ENCODE results near the gene TMEM134. TPM values are rescaled to one million over a fixed set of nuclear protein-coding genes. Genes with fewer than 3 reads are reported as not detected.
"Not testable (repeated sequence)": the region's sequence is repeated elsewhere in the genome, so short reads cannot be mapped to it uniquely, and the experiment has no call there.

Gene TMEM134
- total RNA-seq, 4 donors from 2014 or later: 109 to 205 (median 145) TPM

- Histone ChIP-seq H3K27ac (no peak overlapping the region), H3K27me3 (no peaks in the 10 kb centered on the region), H3K4me1 (peaks cover 7 to 27% (median 13%) of the 10 kb centered on the region in 3 donors), H3K9me3 (no peaks in the 10 kb centered on the region), H3K4me3 (no peak overlapping the region), H3K36me3 (peaks cover 43 to 76% (median 54%) of the 10 kb centered on the region in 3 donors)
- intact Hi-C loops (cut with DNase I): no loop called here
- DNase-seq: no peak
- WGBS, 2 donors: 70 to 81% methylated on average over 8 to 18 of the region's 25 CpGs
- no peak for TF ChIP-seq POLR2A (IDR thresholded peaks at IDR 0.05)
- TF ChIP-seq CTCF (IDR thresholded peaks at IDR 0.05): no peak
Measured at GRCh38 chr11:67489203-67489884, 20.3 kb upstream of the TMEM134 start.

- intact Hi-C loops (cut with DNase I): no loop called here
- no peak for DNase-seq
- H3K27me3 ChIP-seq: no peaks in the 10 kb centered on the region
- WGBS, 2 donors: 67 to 87% methylated on average over 4 to 12 of the region's 20 CpGs
- no peaks in the 10 kb centered on the region for H3K9me3 ChIP-seq
- peaks cover 18 to 49% (median 42%) of the 10 kb centered on the region in 3 donors for H3K36me3 ChIP-seq
- H3K27ac ChIP-seq: peak overlapping the region in 1 of 4 donors; percentile 44
- H3K4me3 ChIP-seq: no peak overlapping the region
- TF ChIP-seq CTCF (IDR thresholded peaks at IDR 0.05): no peak
- no peak for TF ChIP-seq POLR2A (IDR thresholded peaks at IDR 0.05)
- peaks cover 19 to 48% (median 23%) of the 10 kb centered on the region in 3 donors for H3K4me1 ChIP-seq
Measured at GRCh38 chr11:67486481-67487195, 17.6 kb upstream of the TMEM134 start.

DNA sequence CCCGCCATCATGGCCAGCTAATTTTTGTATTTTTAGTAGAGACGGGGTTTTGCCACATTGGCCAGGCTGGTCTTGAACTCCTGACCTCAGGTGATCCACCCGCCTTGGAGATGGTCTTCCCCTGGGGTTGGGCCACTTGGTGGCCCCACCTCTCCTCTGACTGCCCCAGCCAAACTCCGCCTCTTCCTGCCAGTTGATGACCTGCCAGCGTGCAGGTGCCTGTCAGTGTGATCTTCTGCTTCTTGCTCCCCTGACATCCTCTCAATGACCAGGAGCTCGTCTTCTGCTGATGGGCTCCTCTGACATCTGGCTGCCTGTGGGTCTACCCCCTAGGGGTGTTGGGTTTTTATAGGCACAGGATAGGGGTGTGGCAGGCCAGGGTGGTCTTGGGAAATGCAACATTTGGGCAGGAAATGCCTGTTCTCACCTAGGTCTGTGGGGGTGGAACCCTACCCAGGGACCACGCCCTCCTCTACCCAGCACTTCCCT, 16.9 kb upstream of the TMEM134 start:
- H3K4me3 ChIP-seq; H3K9me3 ChIP-seq; DNase-seq; intact Hi-C loops (cut with DNase I); H3K27me3 ChIP-seq: not testable (repeated sequence)
- Histone ChIP-seq H3K36me3 (peaks cover 11 to 42% (median 35%) of the 10 kb centered on the region in 3 donors), H3K4me1 (peaks cover 19 to 48% (median 23%) of the 10 kb centered on the region in 3 donors), H3K27ac (peak overlapping the region in 1 of 4 donors; percentile 44)
- 61 to 70% methylated on average over 7 of the region's 7 CpGs for WGBS, 2 donors
- peak in 1 of 4 donors; percentile 29 for TF ChIP-seq POLR2A (IDR thresholded peaks at IDR 0.05)

- Histone ChIP-seq H3K36me3 (peaks cover 8 to 32% (median 26%) of the 10 kb centered on the region in 3 donors), H3K27ac (peak overlapping the region in 3 of 4 donors; percentile 65 to 92 (median 91))
- WGBS, 2 donors: 64 to 76% methylated on average over 6 to 11 of the region's 11 CpGs
Measured at GRCh38 chr11:67484847-67485311, 15.8 kb upstream of the TMEM134 start.

More at GRCh38 chr11:67484847-67485311, 15.8 kb upstream of the TMEM134 start:
- intact Hi-C loops (cut with DNase I): no loop called here
- H3K4me3 ChIP-seq: peak overlapping the region in 1 of 4 donors; percentile 6
- DNase-seq: no peak
- no peaks in the 10 kb centered on the region for H3K27me3 ChIP-seq
- TF ChIP-seq POLR2A (IDR thresholded peaks at IDR 0.05): no peak
- TF ChIP-seq CTCF (IDR thresholded peaks at IDR 0.05): no peak
- H3K9me3 ChIP-seq: no peaks in the 10 kb centered on the region
- peaks cover 19 to 48% (median 23%) of the 10 kb centered on the region in 3 donors for H3K4me1 ChIP-seq

Data from esophagus squamous epithelium (tissue), 5 donors.